ENCODE results near the gene CHD2.

CHD2 gene

DNA sequence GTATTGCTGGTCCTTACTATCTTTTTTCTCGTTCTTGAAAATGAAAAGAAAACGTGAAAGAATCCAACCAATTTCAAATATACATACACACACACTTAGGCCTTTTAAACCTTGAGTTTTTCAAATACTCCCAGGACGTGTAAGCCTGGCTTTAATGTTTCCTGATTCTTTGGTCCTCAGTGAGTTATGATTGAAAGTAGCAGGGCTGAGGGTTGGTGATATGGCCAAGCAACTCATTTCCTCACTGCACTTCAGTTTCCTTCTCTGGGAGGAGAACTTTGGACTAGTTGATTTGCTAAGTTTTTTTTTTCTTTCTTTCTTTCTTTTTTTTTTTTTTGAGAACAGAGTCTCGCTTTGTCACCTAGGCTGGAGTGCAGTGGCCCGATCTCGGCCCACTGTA is 34.6 kb downstream of the CHD2 start:
- WGBS (ENCODE audit: insufficient coverage) = 7% methylated on average over 2 of the region's 6 CpGs
- Histone ChIP-seq H3K4me1 (ENCODE audit: control extremely low read depth in 1 of 4, control insufficient read depth in 4 of 4, insufficient read depth in 4 of 4, low read length in 3 of 4) (peaks cover 2 to 37% (median 11%) of the 10 kb centered on the region in 4 experiments), H3K4me3 (ENCODE audit: control insufficient read depth in 1 of 7, extremely low read depth in 1 of 7, insufficient read depth in 4 of 7, low read depth in 2 of 7, low read length in 6 of 7) (peak overlapping the region in 2 of 7 experiments; percentile 14 to 20), H3K9me3 (ENCODE audit: control extremely low read depth in 1 of 5, control insufficient read depth in 4 of 5, insufficient read depth in 2 of 5, low read depth in 1 of 5, low read length in 4 of 5) (no peaks in the 10 kb centered on the region), H3K36me3 (ENCODE audit: control insufficient read depth in 4 of 4, insufficient read depth in 4 of 4, low read length in 3 of 4) (peaks cover 22 to 85% (median 52%) of the 10 kb centered on the region in 4 experiments), H3K27ac (ENCODE audit: insufficient read depth in 1 of 2, low read depth in 1 of 2, low read length in 2 of 2, poor library complexity in 1 of 2, severe bottlenecking in 2 of 2) (peak overlapping the region in 1 of 2 experiments; percentile 56), H3K27me3 (replicated peaks in 2 of 5; ENCODE audit: control insufficient read depth in 4 of 5, insufficient read depth in 5 of 5, low read length in 4 of 5) (no peaks in the 10 kb centered on the region)
- ChIA-PET CTCF (interaction anchor here (1.7 to 3.2 kb wide), 2 partner anchors 10 to 14 kb away, joined by 4 to 11 read pairs; no protein-coding TSS in a partner anchor), POLR2A (no interaction called here)
- peak; percentile 31 to 64 (median 51) for DNase-seq

DNA sequence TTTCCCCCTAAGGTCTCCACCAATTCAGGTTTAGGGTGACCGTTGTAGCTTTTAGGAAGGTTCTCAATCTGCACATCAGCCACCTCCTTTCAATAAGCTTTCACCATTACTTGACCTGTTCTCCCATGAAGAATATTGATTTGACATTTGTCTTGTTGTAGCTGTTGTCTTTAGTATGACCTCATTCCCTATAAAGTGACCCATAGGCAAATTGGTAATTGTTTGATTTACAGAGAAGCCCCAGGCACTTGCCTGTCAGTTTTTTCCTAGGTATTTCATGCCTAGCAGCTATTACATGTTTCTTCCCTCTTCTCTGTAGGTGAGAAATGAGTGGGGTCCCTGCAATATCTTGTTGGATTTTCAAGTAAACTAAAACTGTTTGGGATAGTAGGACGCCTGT is 36.0 kb downstream of the CHD2 start:
- no CpG with 5 or more reads among the region's 2 CpGs for WGBS (ENCODE audit: insufficient coverage)
- POLR2A ChIA-PET = interaction anchor here (0.6 kb wide), 1 partner anchor 230 kb away, joined by 3 read pairs; no protein-coding TSS in a partner anchor
- no peak for DNase-seq
- Histone ChIP-seq H3K9me3 (ENCODE audit: control extremely low read depth in 1 of 5, control insufficient read depth in 4 of 5, insufficient read depth in 2 of 5, low read depth in 1 of 5, low read length in 4 of 5) (no peaks in the 10 kb centered on the region), H3K27me3 (replicated peaks in 2 of 5; ENCODE audit: control insufficient read depth in 4 of 5, insufficient read depth in 5 of 5, low read length in 4 of 5) (no peaks in the 10 kb centered on the region), H3K36me3 (ENCODE audit: control insufficient read depth in 4 of 4, insufficient read depth in 4 of 4, low read length in 3 of 4) (peaks cover 16 to 82% (median 50%) of the 10 kb centered on the region in 4 experiments), H3K4me3 (ENCODE audit: control insufficient read depth in 1 of 7, extremely low read depth in 1 of 7, insufficient read depth in 4 of 7, low read depth in 2 of 7, low read length in 6 of 7) (no peak overlapping the region), H3K27ac (ENCODE audit: insufficient read depth in 1 of 2, low read depth in 1 of 2, low read length in 2 of 2, poor library complexity in 1 of 2, severe bottlenecking in 2 of 2) (peak overlapping the region in 1 of 2 experiments; percentile 20), H3K4me1 (ENCODE audit: control extremely low read depth in 1 of 4, control insufficient read depth in 4 of 4, insufficient read depth in 4 of 4, low read length in 3 of 4) (peaks cover 2 to 37% (median 11%) of the 10 kb centered on the region in 4 experiments)
- CTCF ChIA-PET = interaction anchor here (1.1 to 4.9 kb wide), 5 partner anchors 10 to 139 kb away, joined by 3 to 21 read pairs (median 5); no protein-coding TSS in a partner anchor

DNA sequence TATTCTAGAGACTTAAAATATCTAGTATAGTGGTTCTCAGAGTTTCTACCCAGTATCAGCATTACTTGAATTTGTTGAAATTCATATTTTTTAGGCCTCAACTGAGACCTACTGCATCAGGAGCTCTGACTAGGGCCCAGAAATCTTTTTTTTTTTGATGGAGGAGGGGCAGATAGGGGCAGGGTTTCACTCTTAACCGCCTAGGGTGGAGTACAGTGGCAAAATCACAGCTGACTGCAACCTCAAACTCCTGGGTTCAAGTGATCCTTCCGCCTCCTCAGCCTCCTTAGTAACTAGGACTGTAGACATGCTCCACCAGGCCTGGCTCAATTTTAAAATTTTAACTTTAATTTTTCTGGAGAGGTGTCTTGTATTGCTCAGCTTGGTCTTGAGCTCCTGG is 36.6 kb downstream of the CHD2 start:
- peak overlapping the region in 1 of 2 experiments; percentile 20 for H3K27ac ChIP-seq (ENCODE audit: insufficient read depth in 1 of 2, low read depth in 1 of 2, low read length in 2 of 2, poor library complexity in 1 of 2, severe bottlenecking in 2 of 2)

DNA sequence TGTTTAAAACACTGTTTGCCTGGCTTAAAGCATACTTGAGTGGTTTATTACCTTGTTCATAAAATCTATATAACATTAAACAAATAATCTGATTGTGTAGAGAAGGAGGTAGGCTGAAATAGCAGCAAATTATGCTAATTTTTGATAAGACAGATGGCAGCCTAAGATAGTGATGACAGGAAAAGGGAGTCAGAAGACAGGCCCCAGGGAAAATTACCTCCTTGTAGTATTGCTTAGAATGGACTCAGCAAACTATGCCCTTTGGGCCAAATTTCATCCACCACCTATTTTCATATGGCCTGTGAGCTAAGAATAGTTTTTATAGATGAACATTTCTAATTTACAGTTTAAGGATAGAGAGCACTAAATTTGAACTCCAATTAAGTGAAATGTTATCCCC is 37.8 kb downstream of the CHD2 start:
- H3K4me3 ChIP-seq (ENCODE audit: control insufficient read depth in 1 of 7, extremely low read depth in 1 of 7, insufficient read depth in 4 of 7, low read depth in 2 of 7, low read length in 6 of 7) = no peak overlapping the region
- H3K27ac ChIP-seq (ENCODE audit: insufficient read depth in 1 of 2, low read depth in 1 of 2, low read length in 2 of 2, poor library complexity in 1 of 2, severe bottlenecking in 2 of 2) = no peak overlapping the region
- peaks cover 25 to 91% (median 55%) of the 10 kb centered on the region in 4 experiments for H3K36me3 ChIP-seq (ENCODE audit: control insufficient read depth in 4 of 4, insufficient read depth in 4 of 4, low read length in 3 of 4)
- no peaks in the 10 kb centered on the region for H3K9me3 ChIP-seq (ENCODE audit: control extremely low read depth in 1 of 5, control insufficient read depth in 4 of 5, insufficient read depth in 2 of 5, low read depth in 1 of 5, low read length in 4 of 5)
- ChIA-PET POLR2A (no interaction called here), CTCF (interaction anchor here (0.6 to 4.9 kb wide), 8 partner anchors 10 to 140 kb away, joined by 3 to 21 read pairs (median 5); no protein-coding TSS in a partner anchor)
- peaks cover 2 to 37% (median 11%) of the 10 kb centered on the region in 4 experiments for H3K4me1 ChIP-seq (ENCODE audit: control extremely low read depth in 1 of 4, control insufficient read depth in 4 of 4, insufficient read depth in 4 of 4, low read length in 3 of 4)
- no peaks in the 10 kb centered on the region for H3K27me3 ChIP-seq (replicated peaks in 2 of 5; ENCODE audit: control insufficient read depth in 4 of 5, insufficient read depth in 5 of 5, low read length in 4 of 5)
- DNase-seq = no peak

More for the DNA sequence above, 36.6 kb downstream of the CHD2 start:
- DNase-seq = no peak
- H3K4me3 ChIP-seq (ENCODE audit: control insufficient read depth in 1 of 7, extremely low read depth in 1 of 7, insufficient read depth in 4 of 7, low read depth in 2 of 7, low read length in 6 of 7) = no peak overlapping the region
- WGBS (ENCODE audit: insufficient coverage) = 80% methylated on average over 1 of the region's 2 CpGs
- no peaks in the 10 kb centered on the region for H3K9me3 ChIP-seq (ENCODE audit: control extremely low read depth in 1 of 5, control insufficient read depth in 4 of 5, insufficient read depth in 2 of 5, low read depth in 1 of 5, low read length in 4 of 5)
- H3K27me3 ChIP-seq (replicated peaks in 2 of 5; ENCODE audit: control insufficient read depth in 4 of 5, insufficient read depth in 5 of 5, low read length in 4 of 5) = no peaks in the 10 kb centered on the region
- CTCF ChIA-PET = interaction anchor here (0.7 to 4.9 kb wide), 8 partner anchors 11 to 144 kb away, joined by 3 to 21 read pairs (median 5); no protein-coding TSS in a partner anchor
- peaks cover 17 to 86% (median 50%) of the 10 kb centered on the region in 4 experiments for H3K36me3 ChIP-seq (ENCODE audit: control insufficient read depth in 4 of 4, insufficient read depth in 4 of 4, low read length in 3 of 4)
- H3K4me1 ChIP-seq (ENCODE audit: control extremely low read depth in 1 of 4, control insufficient read depth in 4 of 4, insufficient read depth in 4 of 4, low read length in 3 of 4) = peaks cover 2 to 37% (median 11%) of the 10 kb centered on the region in 4 experiments
- POLR2A ChIA-PET = interaction anchor here (0.6 kb wide), 2 partner anchors 127 to 230 kb away, joined by 3 read pairs; no protein-coding TSS in a partner anchor

DNA sequence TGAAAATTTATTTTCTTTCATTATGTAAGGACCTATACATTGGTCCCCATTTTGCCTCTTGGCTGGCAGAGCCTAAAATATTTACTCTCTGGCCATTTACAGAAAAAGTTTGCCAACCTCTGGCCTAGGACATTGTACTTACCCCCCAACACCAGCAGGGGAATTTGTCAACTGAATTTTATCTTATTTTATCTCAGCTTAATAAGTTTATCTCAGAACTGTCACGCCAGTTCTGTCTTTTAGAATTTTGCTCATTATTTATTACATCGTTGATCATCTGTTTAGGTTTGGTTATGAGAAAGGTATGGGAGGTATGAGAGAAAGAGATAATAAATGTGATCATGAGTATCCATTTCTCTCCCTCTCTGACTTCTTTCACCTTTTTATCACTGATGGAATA is 38.3 kb downstream of the CHD2 start:
- peak in 2 of 3 donors; percentile 42 to 51 for DNase-seq
- H3K27me3 ChIP-seq (replicated peaks in 2 of 5; ENCODE audit: control insufficient read depth in 4 of 5, insufficient read depth in 5 of 5, low read length in 4 of 5) = no peaks in the 10 kb centered on the region
- ChIA-PET POLR2A (no interaction called here), CTCF (interaction anchor here (0.6 to 4.9 kb wide), 6 partner anchors 10 to 141 kb away, joined by 3 to 21 read pairs (median 5); no protein-coding TSS in a partner anchor)
- H3K4me3 ChIP-seq (ENCODE audit: control insufficient read depth in 1 of 7, extremely low read depth in 1 of 7, insufficient read depth in 4 of 7, low read depth in 2 of 7, low read length in 6 of 7) = no peak overlapping the region
- H3K36me3 ChIP-seq (ENCODE audit: control insufficient read depth in 4 of 4, insufficient read depth in 4 of 4, low read length in 3 of 4) = peaks cover 28 to 91% (median 55%) of the 10 kb centered on the region in 4 experiments
- no peak overlapping the region for H3K27ac ChIP-seq (ENCODE audit: insufficient read depth in 1 of 2, low read depth in 1 of 2, low read length in 2 of 2, poor library complexity in 1 of 2, severe bottlenecking in 2 of 2)
- WGBS (ENCODE audit: insufficient coverage) = no CpG with 5 or more reads among the region's 2 CpGs
- peaks cover 2 to 34% (median 11%) of the 10 kb centered on the region in 4 experiments for H3K4me1 ChIP-seq (ENCODE audit: control extremely low read depth in 1 of 4, control insufficient read depth in 4 of 4, insufficient read depth in 4 of 4, low read length in 3 of 4)
- H3K9me3 ChIP-seq (ENCODE audit: control extremely low read depth in 1 of 5, control insufficient read depth in 4 of 5, insufficient read depth in 2 of 5, low read depth in 1 of 5, low read length in 4 of 5) = no peaks in the 10 kb centered on the region

DNA sequence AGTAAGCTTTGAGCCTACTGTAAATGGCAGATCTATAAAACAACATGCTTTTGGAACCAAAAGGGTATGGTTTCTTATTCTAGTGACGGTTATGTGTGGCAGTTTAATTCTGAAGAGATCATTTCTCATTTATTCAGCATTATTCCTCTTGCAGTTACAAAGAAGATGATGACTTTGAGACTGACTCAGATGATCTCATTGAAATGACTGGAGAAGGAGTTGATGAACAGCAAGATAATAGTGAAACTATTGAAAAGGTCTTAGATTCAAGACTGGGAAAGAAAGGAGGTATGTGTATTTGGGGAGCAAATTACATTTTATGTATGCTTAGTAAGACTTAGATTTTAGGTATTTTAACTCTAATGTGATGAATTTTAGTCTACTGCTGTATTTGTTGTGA is 41.5 kb downstream of the CHD2 start:
- Histone ChIP-seq H3K4me3 (ENCODE audit: control insufficient read depth in 1 of 7, extremely low read depth in 1 of 7, insufficient read depth in 4 of 7, low read depth in 2 of 7, low read length in 6 of 7) (no peak overlapping the region), H3K27ac (ENCODE audit: insufficient read depth in 1 of 2, low read depth in 1 of 2, low read length in 2 of 2, poor library complexity in 1 of 2, severe bottlenecking in 2 of 2) (no peak overlapping the region), H3K27me3 (replicated peaks in 2 of 5; ENCODE audit: control insufficient read depth in 4 of 5, insufficient read depth in 5 of 5, low read length in 4 of 5) (no peaks in the 10 kb centered on the region), H3K36me3 (ENCODE audit: control insufficient read depth in 4 of 4, insufficient read depth in 4 of 4, low read length in 3 of 4) (peaks cover 42 to 95% (median 70%) of the 10 kb centered on the region in 4 experiments), H3K9me3 (ENCODE audit: control extremely low read depth in 1 of 5, control insufficient read depth in 4 of 5, insufficient read depth in 2 of 5, low read depth in 1 of 5, low read length in 4 of 5) (peaks cover 0 to 6% (median 2%) of the 10 kb centered on the region in 5 experiments), H3K4me1 (ENCODE audit: control extremely low read depth in 1 of 4, control insufficient read depth in 4 of 4, insufficient read depth in 4 of 4, low read length in 3 of 4) (peaks cover 2 to 12% (median 2%) of the 10 kb centered on the region in 4 experiments)
- no CpG with 5 or more reads among the region's 1 CpG for WGBS (ENCODE audit: insufficient coverage)
- CTCF ChIA-PET = no interaction called here
- POLR2A ChIA-PET = no interaction called here
- DNase-seq = no peak

DNA sequence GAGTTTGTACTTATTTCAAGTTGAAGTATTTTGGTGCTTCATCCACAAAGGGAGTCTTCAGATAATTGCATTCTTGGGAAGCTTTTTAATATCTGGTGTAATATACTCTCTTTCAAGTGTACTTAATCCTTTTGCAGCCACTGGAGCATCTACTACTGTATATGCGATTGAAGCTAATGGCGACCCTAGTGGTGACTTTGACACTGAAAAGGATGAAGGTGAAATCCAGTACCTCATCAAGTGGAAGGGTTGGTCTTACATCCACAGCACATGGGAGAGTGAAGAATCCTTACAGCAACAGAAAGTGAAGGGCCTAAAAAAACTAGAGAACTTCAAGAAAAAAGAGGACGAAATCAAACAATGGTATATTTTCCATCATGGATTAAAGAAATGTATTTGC is 42.6 kb downstream of the CHD2 start:
- DNase-seq = no peak
- peaks cover 0 to 2% (median under 1%) of the 10 kb centered on the region in 4 experiments for H3K4me1 ChIP-seq (ENCODE audit: control extremely low read depth in 1 of 4, control insufficient read depth in 4 of 4, insufficient read depth in 4 of 4, low read length in 3 of 4)
- WGBS (ENCODE audit: insufficient coverage) = 100% methylated on average over 3 of the region's 3 CpGs
- H3K27me3 ChIP-seq (replicated peaks in 2 of 5; ENCODE audit: control insufficient read depth in 4 of 5, insufficient read depth in 5 of 5, low read length in 4 of 5) = no peaks in the 10 kb centered on the region
- POLR2A ChIA-PET = no interaction called here
- CTCF ChIA-PET = interaction anchor here (0.9 to 1.1 kb wide), 2 partner anchors 12 to 27 kb away, joined by 3 to 7 read pairs; no protein-coding TSS in a partner anchor
- H3K4me3 ChIP-seq (ENCODE audit: control insufficient read depth in 1 of 7, extremely low read depth in 1 of 7, insufficient read depth in 4 of 7, low read depth in 2 of 7, low read length in 6 of 7) = no peak overlapping the region
- H3K27ac ChIP-seq (ENCODE audit: insufficient read depth in 1 of 2, low read depth in 1 of 2, low read length in 2 of 2, poor library complexity in 1 of 2, severe bottlenecking in 2 of 2) = no peak overlapping the region
- peaks cover 4 to 17% (median 12%) of the 10 kb centered on the region in 5 experiments for H3K9me3 ChIP-seq (ENCODE audit: control extremely low read depth in 1 of 5, control insufficient read depth in 4 of 5, insufficient read depth in 2 of 5, low read depth in 1 of 5, low read length in 4 of 5)
- peaks cover 52 to 96% (median 75%) of the 10 kb centered on the region in 4 experiments for H3K36me3 ChIP-seq (ENCODE audit: control insufficient read depth in 4 of 4, insufficient read depth in 4 of 4, low read length in 3 of 4)
